Measurements from ENCODE around the gene ZNF710. TPM values are rescaled to one million over a fixed set of nuclear protein-coding genes. Genes with fewer than 3 reads are reported as not detected.

ZNF710 gene
- total RNA-seq (2016; rRNA removed; fragmentation: Illumina TruSeq; extraction: Trizol) (15.0 and 20.6 TPM in 2 replicates), polyA plus RNA-seq (2011; rRNA removed) (4.7 and 5.8 TPM in 2 replicates), polyA minus RNA-seq (2011; rRNA and poly(A)+ RNA removed; ENCODE audit: low replicate concordance) (14.3 and 17.4 TPM in 2 replicates), Bru-seq, nascent RNA (percentile 78 among the genes with signal in this experiment), BruChase-seq, experiment 1, labeled RNA remaining after a 6-hour chase (percentile 77 among the genes with signal in this experiment), BruChase-seq, experiment 2, labeled RNA remaining after a 2-hour chase (percentile 82 among the genes with signal in this experiment)
- 7.6 and 7.9 TPM in 2 replicates for total RNA-seq (2016; cell fraction: cytosol; rRNA removed; fragmentation: Illumina TruSeq; extraction: Trizol; ENCODE audit: low read depth)
- 12.0 and 18.4 TPM in 2 replicates for total RNA-seq (2016; cell fraction: insoluble cytoplasmic fraction; rRNA removed; fragmentation: Illumina TruSeq; extraction: Trizol)
- total RNA-seq (2016; cell fraction: membrane; rRNA removed; fragmentation: Illumina TruSeq; extraction: Trizol): 15.9 and 16.0 TPM in 2 replicates
- total RNA-seq (2016; cell fraction: nucleus; rRNA removed; fragmentation: Illumina TruSeq; extraction: Trizol): 9.6 and 12.6 TPM in 2 replicates
- polyA plus RNA-seq (2011; cell fraction: cytosol; rRNA removed): 4.2 and 5.3 TPM in 2 replicates
- 9.8 and 12.1 TPM in 2 replicates for polyA plus RNA-seq (2011; cell fraction: nucleus; rRNA removed)
- 18.0 and 18.4 TPM in 2 replicates for polyA plus RNA-seq (2012)
- polyA plus RNA-seq (2016; cell fraction: cytosol; fragmentation: Illumina TruSeq; extraction: Trizol; ENCODE audit: low read depth): 4.1 and 5.2 TPM in 2 replicates
- 18.4 and 27.3 TPM in 2 replicates for polyA plus RNA-seq (2016; cell fraction: insoluble cytoplasmic fraction; fragmentation: Illumina TruSeq; extraction: Trizol; ENCODE audit: low read depth)
- polyA plus RNA-seq (2016; cell fraction: membrane; fragmentation: Illumina TruSeq; extraction: Trizol; ENCODE audit: low read depth): 13.8 and 17.5 TPM in 2 replicates
- polyA plus RNA-seq (2016; cell fraction: nucleus; fragmentation: Illumina TruSeq; extraction: Trizol; ENCODE audit: insufficient read depth, low read depth): 30.8 and 43.0 TPM in 2 replicates
- polyA minus RNA-seq (2011; cell fraction: cytosol; rRNA and poly(A)+ RNA removed): 7.8 and 14.2 TPM in 2 replicates
- polyA minus RNA-seq (2011; cell fraction: nucleus; rRNA and poly(A)+ RNA removed): 5.2 and 7.0 TPM in 2 replicates
- long read RNA-seq, experiment 1, partial matches to known transcripts: 5 of 6 reads
- long read RNA-seq, experiment 1, other reads (novel, unspliced or antisense): 0 of 6 reads
- long read RNA-seq, experiment 2, full-length matches to known transcripts: 8 of 46 reads
- long read RNA-seq, experiment 2, partial matches to known transcripts: 35 of 46 reads
- long read RNA-seq, experiment 2, other reads (novel, unspliced or antisense): 3 of 46 reads

- Histone ChIP-seq H3K4me3 (replicated peaks in 1 of 3; ENCODE audit: insufficient read depth in 1 of 3, low read depth in 2 of 3, low read length in 3 of 3) (peak within 1 kb of the TSS; percentile 73 to 78 (median 74)), H3K36me3 (replicated peaks in 1 of 2; ENCODE audit: control insufficient read depth in 1 of 2, insufficient read depth in 2 of 2, low read length in 2 of 2) (no peaks in the 10 kb centered on the region), H3K4me1 (ENCODE audit: insufficient read depth, low read length) (peaks cover 71% of the 10 kb centered on the region), H4K20me1 (ENCODE audit: insufficient read depth, low read length) (no peaks in the 10 kb centered on the region), H3K79me2 (ENCODE audit: insufficient read depth, low read length) (peaks cover 39% of the 10 kb centered on the region), H3K27me3 (ENCODE audit: control insufficient read depth in 1 of 2, insufficient read depth in 2 of 2, low read length in 2 of 2) (no peaks in the 10 kb centered on the region; a peak in 1 of 5 replicates), H3K9ac (ENCODE audit: insufficient read depth, low read depth, low read length) (peak within 1 kb of the TSS; percentile 88), H3K4me2 (ENCODE audit: low read depth, low read length) (peak within 1 kb of the TSS; percentile 87), H2AFZ (ENCODE audit: low read length) (no peak within 1 kb of the TSS), H3K9me3 (ENCODE audit: low read length) (no peaks in the 10 kb centered on the region), H3K27ac (ENCODE audit: extremely low read length, insufficient read depth, low read length) (peak within 1 kb of the TSS; percentile 80)
- ATAC-seq: no peak
- WGBS (ENCODE audit: low lambda C conversion rate): under 1% methylated on average over 10 of the region's 42 CpGs
- ChIA-PET CTCF (ENCODE audit: low intra/inter-chr PET ratio, low total read pairs) (no interaction called here), POLR2A (interaction anchor here (1.3 to 4.6 kb wide), 2 partner anchors 35 to 54 kb away, joined by 7 to 41 read pairs; no protein-coding TSS in a partner anchor)
- in situ Hi-C loops (cut with HindIII; ENCODE audit: extremely low pct_ligation_motif_present, low pct_unique_long_range_greater_than_20kb): loop anchor here (5.0 kb wide), 1 partner anchor 51 kb away; no protein-coding TSS in a partner anchor
- FAIRE-seq: no peak
- intact Hi-C loops (cut with micrococcal nuclease; ENCODE audit: unreplicated experiment): loop anchor here (5.0 kb wide), 1 partner anchor 36 kb away; no protein-coding TSS in a partner anchor
- DNase-seq (ENCODE audit: low spot score): no peak
- BruUV-seq (replicated peaks): no TSS peak
- TF ChIP-seq TMF1 (CRISPR knock-in tag; IDR thresholded peaks at IDR 0.05; ENCODE audit: low read depth) (no peak), ZNF740 (CRISPR knock-in tag; IDR thresholded peaks at IDR 0.05) (0 out of 2 replicates have a peak, but pooled peaks have one; percentile 1), HMGXB4 (CRISPR knock-in tag; IDR thresholded peaks at IDR 0.05; ENCODE audit: borderline replicate concordance in 1 of 2, low read depth in 1 of 2) (0 out of 4 replicates have a peak, but pooled peaks of 1 of the 2 experiments have one; percentile 9), POLR2A (IDR thresholded peaks at IDR 0.05; ENCODE audit: insufficient read depth in 1 of 2, low read depth in 2 of 2, low read length in 2 of 2) (0 out of 4 replicates have a peak, but pooled peaks of 1 of the 2 experiments have one; percentile 15), PATZ1 (CRISPR knock-in tag; IDR thresholded peaks at IDR 0.05) (peak; percentile 58), ZNF878 (CRISPR knock-in tag; IDR thresholded peaks at IDR 0.05) (no peak), SOX13 (IDR thresholded peaks at IDR 0.05) (no peak), SOX13 (CRISPR knock-in tag; conservative IDR thresholded peaks at IDR 0.05 in 1 of 2, IDR thresholded peaks at IDR 0.05 in 1 of 2) (0 out of 4 replicates have a peak, but pooled peaks of 1 of the 2 experiments have one; percentile 18), POLR2G (IDR thresholded peaks at IDR 0.05; ENCODE audit: low read depth, low read length) (peak; percentile 34), TGIF2 (CRISPR knock-in tag; IDR thresholded peaks at IDR 0.05) (0 out of 2 replicates have a peak, but pooled peaks have one; percentile 31)
These were observed at the start of gene ZNF710 for GRCh38 chr15:90001062-90001682. TSS of gene ZNF710 (plus strand) at chr15:90001324. CDS start at chr15:90067138, 65,814 bp downstream.

All from HepG2 (cell line).